T-helper 1 cell treated with Interleukin-12 subunit alpha and Interleukin-12 subunit beta and Interleukin-4 antibody, amounts not matched to agents 30 ng/mL and 1 ng/mL, for 36 hours (primary cell): ENCODE data around the gene FAM135A. TPM values are rescaled to one million over a fixed set of nuclear protein-coding genes. Genes with fewer than 3 reads are reported as not detected.

Experiments
- intact Hi-C: fragments of 100-400 bp; cut with micrococcal nuclease; formaldehyde crosslinking; loops from one replicate; pipeline ENCODE4 v1.15.1; 2024
- total RNA-seq: library from RNA; stranded (reverse); gene quantifications from 2 replicates; pipeline ENCODE4 v1.2.3, GENCODE V29; 2022

FAM135A gene
- total RNA-seq = 10.8 and 11.2 TPM in 2 replicates

- intact Hi-C loops = loop anchor here (1.0 to 2.0 kb wide), 8 partner anchors 44 to 875 kb away; partner anchors contain the start of genes LMBRD1, OGFRL1, SDHAF4 and SMAP1
Observed at GRCh38 chr6:70413114-70413991, at the start of gene FAM135A. Gene FAM135A (plus strand): TSS chr6:70413508. CDS start chr6:70428343, 14,835 bp downstream.

- intact Hi-C loops = no loop called here
Observed at GRCh38 chr6:70363741-70364493, 49.4 kb upstream of the FAM135A start.

- intact Hi-C loops = loop anchor here (1.0 to 5.0 kb wide), 4 partner anchors 44 to 588 kb away; partner anchors contain the start of genes B3GAT2 and FAM135A
Observed at GRCh38 chr6:70369332-70369950, 43.9 kb upstream of the FAM135A start.

GRCh38 chr6:70370496-70370895 lies 42.8 kb upstream of the FAM135A start:
- intact Hi-C loops = loop anchor here (5.0 kb wide), 2 partner anchors 107 to 297 kb away; partner anchors contain the start of gene SMAP1

DNA sequence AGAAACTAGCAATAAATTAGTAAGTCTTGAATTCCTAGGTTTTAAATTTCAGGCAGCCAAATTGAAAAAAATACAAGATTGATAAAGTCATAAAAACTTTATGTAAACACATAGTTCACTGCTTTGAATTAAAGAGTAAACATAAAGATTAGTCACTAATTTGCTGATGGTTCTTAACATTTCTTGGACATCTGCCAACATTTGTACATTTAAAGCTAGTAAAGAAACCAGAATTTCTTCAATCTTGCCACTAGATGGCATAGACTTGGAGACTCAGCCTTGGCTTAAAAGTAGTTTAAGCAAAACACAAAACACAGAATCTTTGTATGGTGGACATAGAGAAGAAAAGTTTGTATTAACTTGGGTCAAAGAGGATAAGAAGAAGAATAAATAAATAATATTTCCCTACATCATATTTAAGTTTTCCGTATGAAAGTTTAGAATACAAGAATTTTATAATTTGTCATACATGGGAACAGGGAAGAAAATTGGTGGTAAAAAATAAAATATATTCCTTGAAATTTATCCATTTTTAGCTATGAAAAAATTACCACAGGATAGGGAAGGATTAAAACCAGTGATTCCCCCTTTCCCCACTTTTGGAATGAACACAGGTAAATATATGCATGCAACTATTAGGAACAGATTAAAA lies 41.7 kb upstream of the FAM135A start:
- intact Hi-C loops = loop anchor here (1.0 to 5.0 kb wide), 5 partner anchors 106 to 641 kb away; partner anchors contain the start of gene SMAP1

DNA sequence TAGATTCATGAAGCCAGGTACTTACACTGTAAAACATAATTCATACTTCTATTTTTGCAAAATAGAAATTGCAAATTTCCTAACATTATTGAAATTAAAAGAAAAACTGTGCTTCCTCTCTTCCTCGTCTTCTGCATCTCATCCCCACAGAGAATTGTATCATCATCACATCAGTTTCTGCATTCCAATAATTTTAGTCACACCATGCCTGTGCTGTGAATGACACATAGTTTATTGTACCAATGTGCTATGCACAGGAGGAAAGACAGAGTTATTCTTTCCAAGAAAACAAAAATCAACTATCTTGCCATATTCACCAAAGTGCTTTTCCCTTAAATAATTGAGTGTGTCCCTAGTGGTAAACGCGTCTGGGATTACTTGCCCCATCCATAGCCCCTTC lies 38.1 kb upstream of the FAM135A start:
- intact Hi-C loops = no loop called here

DNA sequence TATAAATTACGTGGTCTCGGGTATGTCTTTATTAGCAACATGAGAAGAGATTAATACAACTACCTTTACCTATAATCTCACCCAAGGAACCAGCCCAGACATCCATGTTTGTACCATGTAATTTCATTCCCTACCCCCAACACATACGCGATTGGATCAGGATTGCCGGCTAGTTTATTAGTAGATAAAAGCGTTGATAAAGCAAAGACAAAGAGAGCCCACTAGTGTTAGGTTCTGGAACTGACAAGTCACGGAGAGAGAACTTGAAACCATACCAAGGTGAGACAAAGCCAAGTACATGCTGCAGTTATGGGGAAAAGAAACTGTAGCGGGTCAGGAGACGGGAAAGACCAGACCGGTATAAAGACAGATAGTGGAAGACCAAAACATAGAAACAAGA lies 37.4 kb upstream of the FAM135A start:
- intact Hi-C loops = no loop called here

DNA sequence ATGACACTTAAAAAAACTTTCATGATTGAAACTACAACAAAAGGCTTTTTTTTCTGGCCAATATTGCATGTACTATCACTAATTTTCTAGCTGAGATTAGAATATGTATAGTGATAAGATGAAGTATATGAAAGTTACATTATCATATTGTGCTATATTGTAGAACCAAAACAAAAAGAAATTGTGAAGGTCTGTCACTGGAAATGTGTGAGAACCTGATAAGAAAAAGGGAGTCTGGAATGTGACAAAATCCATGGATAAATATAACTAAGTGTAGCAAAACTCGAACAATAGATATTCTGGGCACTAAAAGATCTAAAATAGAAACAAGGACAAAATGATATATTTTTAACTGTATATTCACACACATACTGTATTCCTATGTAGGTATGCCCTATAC lies 36.7 kb upstream of the FAM135A start:
- intact Hi-C loops = no loop called here

DNA sequence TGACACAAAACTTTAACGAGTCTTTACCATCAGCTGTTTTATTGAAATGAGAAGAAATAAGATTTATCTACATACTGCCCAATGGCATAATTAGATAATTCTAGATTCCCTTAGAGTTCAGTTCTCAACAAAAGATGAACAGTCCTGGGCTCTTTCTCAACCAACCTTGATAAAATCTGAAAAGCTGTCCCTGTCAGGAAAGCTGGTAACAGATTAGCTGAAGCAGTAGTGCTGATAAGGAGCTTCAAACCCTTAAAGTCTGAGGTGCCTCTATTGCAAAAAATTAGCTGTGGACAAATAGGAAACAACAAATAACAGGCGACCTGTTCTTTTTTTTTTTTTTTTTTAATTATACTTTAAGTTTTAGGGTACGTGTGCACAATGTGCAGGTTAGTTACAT lies 35.9 kb upstream of the FAM135A start:
- intact Hi-C loops = no loop called here

GRCh38 chr6:70379473-70380013 lies 33.8 kb upstream of the FAM135A start:
- intact Hi-C loops = no loop called here

DNA sequence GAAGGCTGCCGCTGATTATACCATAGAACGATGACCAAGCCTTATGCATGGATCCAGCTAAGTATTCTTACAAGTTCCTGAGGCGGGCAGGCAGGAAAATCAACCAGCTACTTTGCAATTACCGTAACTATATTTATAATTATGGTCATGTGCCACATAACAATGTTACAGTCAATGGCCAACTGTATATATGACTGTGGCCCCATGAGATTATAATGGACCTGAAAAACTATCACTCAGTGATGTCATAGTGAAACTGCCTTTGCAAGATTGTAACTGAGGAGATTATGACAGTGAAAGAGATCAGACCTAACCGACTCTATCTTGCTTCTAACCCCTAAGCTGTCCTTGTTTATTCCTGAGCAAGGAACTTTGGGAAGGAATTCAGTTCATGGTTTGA lies 33.1 kb upstream of the FAM135A start:
- intact Hi-C loops = no loop called here

DNA sequence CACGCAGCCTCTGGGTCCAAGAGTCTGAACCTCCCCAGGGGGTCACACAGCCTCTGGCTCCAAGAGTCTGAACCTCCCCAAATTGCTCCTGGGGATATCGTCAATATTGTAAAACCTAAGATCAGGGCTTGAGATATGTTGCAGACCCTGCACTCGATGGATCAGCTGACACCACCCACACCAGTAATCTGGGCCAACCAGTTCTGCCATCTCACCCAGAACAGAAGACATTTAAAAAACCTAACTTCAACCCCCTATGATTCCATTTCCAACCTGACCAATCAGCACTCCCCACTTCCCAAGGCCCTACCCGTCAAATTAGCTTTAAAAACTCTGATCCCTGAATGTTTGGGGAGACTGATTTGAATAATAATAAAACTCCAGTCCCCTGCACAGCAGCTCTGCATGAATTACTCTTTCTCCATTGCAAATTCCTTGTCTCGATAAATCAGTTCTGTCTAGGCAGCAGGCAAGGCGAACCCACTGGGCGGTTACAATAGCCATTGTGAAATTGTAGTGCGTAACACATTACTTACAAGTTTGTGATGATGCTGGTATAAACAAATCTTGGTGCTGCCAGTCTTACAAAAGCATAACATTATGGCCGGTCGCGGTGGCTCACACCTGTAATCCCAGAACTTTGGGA lies 32.4 kb upstream of the FAM135A start:
- intact Hi-C loops = no loop called here

DNA sequence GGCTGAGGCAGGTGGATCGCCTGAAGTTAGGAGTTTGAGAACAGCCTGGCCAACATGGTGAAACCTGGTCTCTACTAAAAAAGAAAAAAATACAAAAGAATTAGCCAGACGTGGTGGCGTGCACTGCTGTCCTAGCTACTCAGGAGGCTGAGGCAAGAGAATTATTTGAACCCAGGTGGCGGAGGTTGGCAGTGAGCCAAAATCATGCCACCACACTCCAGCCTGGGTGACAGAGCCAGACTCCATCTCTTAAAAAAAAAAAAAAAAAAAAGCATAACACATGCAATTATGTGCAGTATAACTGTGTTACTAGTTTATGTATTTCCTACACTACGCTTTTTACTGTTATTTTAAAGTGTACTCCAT lies 31.9 kb upstream of the FAM135A start:
- intact Hi-C loops = no loop called here

DNA sequence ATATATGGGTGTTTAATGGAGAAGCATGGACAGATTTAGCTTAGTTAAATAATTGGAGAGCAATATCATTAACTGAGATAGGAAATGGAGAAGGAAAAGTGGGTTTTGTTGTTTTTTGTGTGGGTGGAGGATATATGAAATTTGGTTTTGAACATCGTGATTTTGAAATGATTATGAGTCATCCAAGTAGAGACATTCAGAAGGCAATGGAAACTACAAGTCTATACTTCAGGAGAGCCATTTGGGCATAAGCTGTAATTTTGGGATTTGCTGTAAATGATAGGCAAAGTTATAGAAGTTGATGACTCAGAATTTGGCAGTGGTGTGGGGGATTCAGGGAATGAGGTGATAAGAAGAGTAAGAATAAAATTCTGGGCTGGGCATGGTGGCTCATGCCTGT lies 27.4 kb upstream of the FAM135A start:
- intact Hi-C loops = no loop called here

- intact Hi-C loops = no loop called here
Observed at GRCh38 chr6:70388814-70389213, 24.5 kb upstream of the FAM135A start.

DNA sequence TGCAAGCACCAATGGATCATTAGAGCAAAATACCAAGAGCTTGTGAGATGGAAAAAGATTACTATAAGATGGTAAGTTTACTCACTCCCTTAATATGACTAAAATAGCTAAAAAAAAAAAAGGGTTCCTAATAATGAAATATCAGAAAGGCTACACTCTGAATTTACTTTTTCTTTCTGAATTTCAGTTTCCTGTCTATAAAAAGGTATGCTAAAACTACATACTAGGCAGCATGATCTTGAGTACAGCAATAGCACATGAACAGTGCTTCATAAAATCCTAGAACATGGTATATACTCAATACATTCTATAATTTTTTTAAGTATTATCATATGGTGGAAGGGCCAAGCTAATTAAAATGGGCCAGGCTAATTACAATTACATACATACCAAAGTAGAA lies 24.0 kb upstream of the FAM135A start:
- intact Hi-C loops = no loop called here

GRCh38 chr6:70390067-70390466 lies 23.2 kb upstream of the FAM135A start:
- intact Hi-C loops = no loop called here

DNA sequence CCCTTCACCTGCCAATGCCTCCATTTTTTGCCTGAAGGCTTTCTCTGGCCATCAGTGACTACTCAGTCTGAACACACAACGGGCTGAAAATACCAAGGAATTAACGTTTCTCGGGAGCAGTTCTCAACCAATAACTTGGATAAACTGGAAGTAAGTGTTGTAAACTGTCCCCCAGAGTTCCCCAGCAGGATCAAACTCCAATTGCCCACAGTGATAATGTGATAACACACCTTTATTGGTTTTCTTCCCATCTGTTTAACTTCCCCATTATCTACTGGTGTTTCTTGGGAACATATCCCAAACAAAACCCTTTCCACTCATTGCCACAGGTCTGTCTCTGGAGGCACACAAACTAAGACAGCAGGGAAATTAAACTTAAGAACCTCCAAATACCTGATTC lies 21.8 kb upstream of the FAM135A start:
- intact Hi-C loops = no loop called here

DNA sequence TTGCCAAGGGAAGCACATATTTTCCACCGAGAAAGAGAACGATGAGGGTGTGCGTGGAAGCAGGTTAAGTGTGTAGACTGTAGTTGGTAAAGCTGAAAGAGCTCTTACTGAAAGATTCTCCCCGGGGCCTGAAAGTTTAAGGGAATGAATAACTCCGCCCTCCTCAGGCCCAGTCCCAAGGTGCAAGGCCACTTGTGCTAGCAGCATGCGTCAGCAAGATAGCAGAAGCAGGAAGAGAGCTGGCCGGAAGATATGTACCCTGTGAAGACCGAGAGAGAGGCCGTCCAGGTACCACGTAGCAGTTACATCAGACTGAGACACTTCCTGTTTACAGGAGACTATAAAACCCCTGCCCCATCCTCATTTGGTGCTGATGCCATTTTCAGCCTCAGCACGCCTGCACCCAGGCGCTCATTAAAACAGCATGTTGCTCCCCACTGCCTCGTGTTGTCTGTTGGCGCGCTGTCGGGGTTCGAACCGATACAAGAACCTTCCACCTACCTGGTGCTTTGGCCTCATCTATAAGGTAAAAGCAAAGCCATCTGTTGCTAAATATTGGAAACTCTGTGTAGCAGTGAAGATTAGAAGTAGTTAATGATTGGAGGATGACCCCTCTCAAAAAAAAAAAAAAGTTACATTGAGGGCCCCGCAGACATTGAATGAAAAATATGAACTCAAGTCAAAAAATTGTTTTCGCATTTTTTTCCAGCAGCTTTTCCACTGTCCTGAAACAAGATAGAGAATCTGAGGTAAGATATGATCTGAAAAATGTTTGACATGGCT lies 18.6 kb upstream of the FAM135A start:
- intact Hi-C loops = no loop called here

- intact Hi-C loops = no loop called here
Observed at GRCh38 chr6:70395301-70395672, 18.0 kb upstream of the FAM135A start.
